ENCODE measurements around the gene SEMA5A.

DNA sequence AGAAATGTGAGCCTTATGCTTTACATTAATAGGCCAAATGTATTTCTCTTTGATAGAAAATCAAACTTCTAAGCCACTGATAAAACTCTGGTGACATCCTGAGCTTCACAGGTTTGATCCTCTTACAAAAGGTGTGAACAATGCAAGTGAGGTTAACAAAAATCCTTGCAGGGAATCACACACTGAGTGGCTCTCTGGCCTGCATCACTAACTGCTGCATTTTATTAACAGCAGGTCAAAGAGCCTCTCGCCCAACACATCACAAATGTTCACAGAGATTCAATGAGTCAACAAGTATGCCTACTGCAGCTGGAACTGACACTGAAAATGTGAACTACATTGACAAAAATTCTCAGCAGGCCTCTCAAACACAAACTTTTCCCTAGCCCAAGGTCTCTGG, 122.3 kb downstream of the SEMA5A start:
- TF ChIP-seq SSRP1 (CRISPR knock-in tag; IDR thresholded peaks at IDR 0.05), result no peak
- no peak for TF ChIP-seq JUN (CRISPR knock-in tag; IDR thresholded peaks at IDR 0.05)
- no peak for TF ChIP-seq ZKSCAN1 (IDR thresholded peaks at IDR 0.05; ENCODE audit: low read length)
- TF ChIP-seq, protein P1, sequence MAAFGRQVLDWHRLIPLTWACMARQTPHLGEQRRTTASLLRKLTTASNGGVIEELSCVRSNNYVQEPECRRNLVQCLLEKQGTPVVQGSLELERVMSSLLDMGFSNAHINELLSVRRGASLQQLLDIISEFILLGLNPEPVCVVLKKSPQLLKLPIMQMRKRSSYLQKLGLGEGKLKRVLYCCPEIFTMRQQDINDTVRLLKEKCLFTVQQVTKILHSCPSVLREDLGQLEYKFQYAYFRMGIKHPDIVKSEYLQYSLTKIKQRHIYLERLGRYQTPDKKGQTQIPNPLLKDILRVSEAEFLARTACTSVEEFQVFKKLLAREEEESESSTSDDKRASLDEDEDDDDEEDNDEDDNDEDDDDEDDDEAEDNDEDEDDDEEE (CRISPR knock-in tag; IDR thresholded peaks at IDR 0.05), result no peak
- TF ChIP-seq ZNF282 (IDR thresholded peaks at IDR 0.05; ENCODE audit: partially characterized antibody), result no peak
- no peak for TF ChIP-seq ISX (CRISPR knock-in tag; conservative IDR thresholded peaks at IDR 0.05)
- TF ChIP-seq ZNF431 (CRISPR knock-in tag; IDR thresholded peaks at IDR 0.05; ENCODE audit: borderline replicate concordance, low read depth), result no peak
- TF ChIP-seq, protein P2, sequence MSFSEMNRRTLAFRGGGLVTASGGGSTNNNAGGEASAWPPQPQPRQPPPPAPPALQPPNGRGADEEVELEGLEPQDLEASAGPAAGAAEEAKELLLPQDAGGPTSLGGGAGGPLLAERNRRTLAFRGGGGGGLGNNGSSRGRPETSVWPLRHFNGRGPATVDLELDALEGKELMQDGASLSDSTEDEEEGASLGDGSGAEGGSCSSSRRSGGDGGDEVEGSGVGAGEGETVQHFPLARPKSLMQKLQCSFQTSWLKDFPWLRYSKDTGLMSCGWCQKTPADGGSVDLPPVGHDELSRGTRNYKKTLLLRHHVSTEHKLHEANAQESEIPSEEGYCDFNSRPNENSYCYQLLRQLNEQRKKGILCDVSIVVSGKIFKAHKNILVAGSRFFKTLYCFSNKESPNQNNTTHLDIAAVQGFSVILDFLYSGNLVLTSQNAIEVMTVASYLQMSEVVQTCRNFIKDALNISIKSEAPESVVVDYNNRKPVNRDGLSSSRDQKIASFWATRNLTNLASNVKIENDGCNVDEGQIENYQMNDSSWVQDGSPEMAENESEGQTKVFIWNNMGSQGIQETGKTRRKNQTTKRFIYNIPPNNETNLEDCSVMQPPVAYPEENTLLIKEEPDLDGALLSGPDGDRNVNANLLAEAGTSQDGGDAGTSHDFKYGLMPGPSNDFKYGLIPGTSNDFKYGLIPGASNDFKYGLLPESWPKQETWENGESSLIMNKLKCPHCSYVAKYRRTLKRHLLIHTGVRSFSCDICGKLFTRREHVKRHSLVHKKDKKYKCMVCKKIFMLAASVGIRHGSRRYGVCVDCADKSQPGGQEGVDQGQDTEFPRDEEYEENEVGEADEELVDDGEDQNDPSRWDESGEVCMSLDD (CRISPR knock-in tag; IDR thresholded peaks at IDR 0.05; ENCODE audit: borderline replicate concordance), result no peak
- TF ChIP-seq ZNF274 (CRISPR knock-in tag; IDR thresholded peaks at IDR 0.05), result no peak
- no peak for TF ChIP-seq NR2F6 (IDR thresholded peaks at IDR 0.05)
- TF ChIP-seq NR2F6 (CRISPR knock-in tag; IDR thresholded peaks at IDR 0.05), result no peak
- no peak for TF ChIP-seq SIX4 (CRISPR knock-in tag; IDR thresholded peaks at IDR 0.05)
- no peak for TF ChIP-seq SAFB2 (CRISPR knock-in tag; IDR thresholded peaks at IDR 0.05; ENCODE audit: borderline replicate concordance, low read depth)
